ENCODE measurements around the gene KLHL36. TPM values are rescaled to one million over a fixed set of nuclear protein-coding genes. Genes with fewer than 3 reads are reported as not detected.

The KLHL36 gene
- total RNA-seq, 2 experiments from 2014 or later = 58.9 to 66.1 TPM

- Histone ChIP-seq H3K9me2 (ENCODE audit: insufficient read depth, low read length) (no peaks in the 10 kb centered on the region), H3K9me3 (ENCODE audit: low read length) (no peaks in the 10 kb centered on the region), H2AFZ (ENCODE audit: low read length) (no peak overlapping the region), H4K20me1 (ENCODE audit: insufficient read depth, low read length) (0 out of 2 replicates have a peak, but pooled peaks cover 9% of the 10 kb centered on the region), H3K4me2 (ENCODE audit: low read length) (no peak overlapping the region), H3K79me2 (ENCODE audit: insufficient read depth, low read depth, low read length) (peaks cover 12% of the 10 kb centered on the region; the same call in 1 of the 2 replicates), H3K4me3 (ENCODE audit: low read depth, low read length, poor library complexity, severe bottlenecking) (no peak overlapping the region), H3K36me3 (ENCODE audit: insufficient read depth, low read length) (peaks cover 78% of the 10 kb centered on the region), H3K4me1 (ENCODE audit: insufficient read depth, low read length, poor library complexity, severe bottlenecking) (peaks cover 33% of the 10 kb centered on the region), H3K27ac (ENCODE audit: low read depth, low read length, poor library complexity, severe bottlenecking) (no peak overlapping the region)
- BruUV-seq (replicated peaks) = no TSS peak
- ChIA-PET CTCF (ENCODE audit: unreplicated experiment) (interaction anchor here (0.6 kb wide), 1 partner anchor 18 kb away, joined by 8 read pairs; no protein-coding TSS in a partner anchor), POLR2A (interaction anchor here (1.4 to 1.6 kb wide), 2 partner anchors 10 to 11 kb away, joined by 3 to 8 read pairs; no protein-coding TSS in a partner anchor)
- DNase-seq (ENCODE audit: low spot score) = no peak
- no peak for TF ChIP-seq CTCF (conservative IDR thresholded peaks at IDR 0.05; ENCODE audit: low read length)
- no peak for TF ChIP-seq EZH2phosphoT487 (IDR thresholded peaks at IDR 0.05; ENCODE audit: borderline replicate concordance, low read depth, low read length)
- intact Hi-C loops (cut with micrococcal nuclease; ENCODE audit: unreplicated experiment) = no loop called here
Measured at GRCh38 chr16:84654238-84654637, 5.9 kb downstream of the KLHL36 start.

- ChIA-PET CTCF (ENCODE audit: unreplicated experiment) (no interaction called here), POLR2A (interaction anchor here (0.7 to 2.1 kb wide), 2 partner anchors 9 to 13 kb away, joined by 4 to 15 read pairs; no protein-coding TSS in a partner anchor)
- Histone ChIP-seq H3K9me2 (ENCODE audit: insufficient read depth, low read length) (no peaks in the 10 kb centered on the region), H3K79me2 (ENCODE audit: insufficient read depth, low read depth, low read length) (peaks cover 6% of the 10 kb centered on the region; the same call in 1 of the 2 replicates), H3K4me3 (ENCODE audit: low read depth, low read length, poor library complexity, severe bottlenecking) (no peak overlapping the region), H3K4me1 (ENCODE audit: insufficient read depth, low read length, poor library complexity, severe bottlenecking) (peaks cover 28% of the 10 kb centered on the region), H3K36me3 (ENCODE audit: insufficient read depth, low read length) (peaks cover 84% of the 10 kb centered on the region), H3K27ac (ENCODE audit: low read depth, low read length, poor library complexity, severe bottlenecking) (no peak overlapping the region), H3K9me3 (ENCODE audit: low read length) (no peaks in the 10 kb centered on the region), H2AFZ (ENCODE audit: low read length) (no peak overlapping the region), H3K4me2 (ENCODE audit: low read length) (no peak overlapping the region), H4K20me1 (ENCODE audit: insufficient read depth, low read length) (0 out of 2 replicates have a peak, but pooled peaks cover 7% of the 10 kb centered on the region)
- TF ChIP-seq EZH2phosphoT487 (IDR thresholded peaks at IDR 0.05; ENCODE audit: borderline replicate concordance, low read depth, low read length) (no peak), CTCF (conservative IDR thresholded peaks at IDR 0.05; ENCODE audit: low read length) (no peak)
- intact Hi-C loops (cut with micrococcal nuclease; ENCODE audit: unreplicated experiment) = no loop called here
- DNase-seq (ENCODE audit: low spot score) = no peak
- no TSS peak for BruUV-seq (replicated peaks)
Measured at GRCh38 chr16:84654998-84655397, 6.7 kb downstream of the KLHL36 start.

GRCh38 chr16:84656649-84657048 is 8.3 kb downstream of the KLHL36 start:
- no peaks in the 10 kb centered on the region for H4K20me1 ChIP-seq (ENCODE audit: insufficient read depth, low read length)
- H3K9me3 ChIP-seq (ENCODE audit: low read length) = no peaks in the 10 kb centered on the region
- peak overlapping the region; percentile 72 for H3K4me2 ChIP-seq (ENCODE audit: low read length)
- no peaks in the 10 kb centered on the region for H3K9me2 ChIP-seq (ENCODE audit: insufficient read depth, low read length)
- peak overlapping the region; percentile 43 for H3K4me3 ChIP-seq (ENCODE audit: low read depth, low read length, poor library complexity, severe bottlenecking)
- H2AFZ ChIP-seq (ENCODE audit: low read length) = peak overlapping the region; percentile 44; the same call in 1 of the 2 replicates
- H3K36me3 ChIP-seq (ENCODE audit: insufficient read depth, low read length) = peaks cover 84% of the 10 kb centered on the region
- TF ChIP-seq CTCF (conservative IDR thresholded peaks at IDR 0.05; ENCODE audit: low read length) (no peak), EZH2phosphoT487 (IDR thresholded peaks at IDR 0.05; ENCODE audit: borderline replicate concordance, low read depth, low read length) (no peak)
- H3K4me1 ChIP-seq (ENCODE audit: insufficient read depth, low read length, poor library complexity, severe bottlenecking) = peaks cover 23% of the 10 kb centered on the region
- peak; percentile 68 for DNase-seq (ENCODE audit: low spot score)
- intact Hi-C loops (cut with micrococcal nuclease; ENCODE audit: unreplicated experiment) = no loop called here
- CTCF ChIA-PET (ENCODE audit: unreplicated experiment) = no interaction called here
- no TSS peak for BruUV-seq (replicated peaks)
- H3K27ac ChIP-seq (ENCODE audit: low read depth, low read length, poor library complexity, severe bottlenecking) = peak overlapping the region; percentile 74
- H3K79me2 ChIP-seq (ENCODE audit: insufficient read depth, low read depth, low read length) = peaks cover 6% of the 10 kb centered on the region; the same call in 1 of the 2 replicates
- POLR2A ChIA-PET = interaction anchor here (0.6 to 2.1 kb wide), 4 partner anchors 11 to 128 kb away, joined by 3 to 15 read pairs (median 4); no protein-coding TSS in a partner anchor

Data from OCI-LY7 (cell line).